ENCODE measurements around the gene ANO6.
"Not testable (repeated sequence)": the region's sequence is repeated elsewhere in the genome, so short reads cannot be mapped to it uniquely, and the experiment has no call there.

The ANO6 gene

DNA sequence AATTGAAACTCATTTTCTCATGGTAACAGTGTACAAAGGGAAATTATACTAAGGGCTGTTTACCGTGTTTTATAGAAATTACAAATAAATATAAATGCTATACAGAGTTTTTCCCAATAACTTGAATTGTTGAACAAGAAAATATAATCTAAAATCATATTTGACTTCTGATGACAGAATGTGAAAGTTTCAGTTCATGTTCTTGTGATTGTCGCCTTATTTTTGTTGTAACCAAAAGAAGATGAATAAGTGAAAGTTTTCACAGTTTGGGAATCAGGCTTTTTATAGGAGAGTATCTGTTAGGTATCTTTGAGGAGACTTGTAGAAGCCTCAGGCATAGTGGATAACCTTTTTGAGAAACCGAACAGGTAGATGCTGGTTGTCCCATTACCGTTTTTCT is 28.1 kb downstream of the ANO6 start:
- no peak for DNase-seq

DNA sequence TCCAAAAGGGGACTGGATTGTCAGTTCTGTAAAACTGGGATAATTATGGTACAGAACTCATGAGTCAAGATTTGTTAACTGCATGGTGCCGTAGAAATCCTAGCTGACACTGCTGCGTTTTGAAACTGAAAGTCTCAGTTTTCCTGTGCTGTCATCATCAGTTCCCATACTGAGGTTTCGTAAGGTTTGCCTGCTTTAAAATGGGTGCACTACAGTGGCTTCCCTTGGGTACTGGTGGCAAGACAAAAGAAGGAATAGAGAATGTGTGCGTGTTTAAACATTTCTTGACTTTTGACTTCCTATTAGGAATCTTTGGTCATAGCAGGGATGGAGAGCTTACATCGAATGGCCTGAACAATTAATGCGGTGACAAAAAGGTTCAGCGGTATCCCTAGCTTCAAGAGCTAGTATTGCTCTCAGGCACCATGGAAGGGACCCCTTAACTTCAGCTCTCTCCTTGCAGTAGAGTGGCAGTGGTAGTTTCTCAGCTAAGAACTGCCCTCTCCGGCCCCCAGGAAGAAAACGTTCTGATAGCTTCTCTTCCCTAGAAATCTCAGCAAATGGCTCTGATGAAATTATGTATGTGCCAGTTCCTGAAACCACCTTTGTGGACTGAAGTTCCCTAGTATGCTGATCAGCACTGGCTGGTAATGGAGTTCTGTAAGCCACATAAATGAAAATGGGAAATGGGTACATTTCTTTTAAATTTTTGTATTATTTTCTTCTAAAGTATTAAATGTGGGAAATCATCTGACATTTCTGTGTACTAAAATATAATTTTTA is 28.9 kb downstream of the ANO6 start:
- no peak for DNase-seq

DNA sequence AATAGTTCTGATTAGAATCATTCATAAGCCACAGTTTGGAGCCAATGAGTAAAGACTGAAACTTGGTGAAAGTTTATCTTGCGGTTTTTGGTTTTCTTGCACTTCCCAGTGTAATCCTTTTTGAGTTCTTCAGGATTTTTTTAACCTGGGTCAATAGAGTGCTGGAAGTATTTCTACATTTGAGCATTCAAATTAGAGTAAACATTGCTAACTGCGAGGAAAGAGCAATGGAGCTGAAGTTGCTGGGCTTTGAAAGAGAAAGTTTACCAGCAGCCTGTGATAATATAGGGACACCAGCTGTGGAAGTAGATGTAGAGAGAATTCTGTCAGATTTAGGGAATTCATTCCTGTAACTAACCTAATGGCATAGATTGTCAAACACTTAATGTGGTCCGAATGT is 30.3 kb downstream of the ANO6 start:
- no peak for DNase-seq

DNA sequence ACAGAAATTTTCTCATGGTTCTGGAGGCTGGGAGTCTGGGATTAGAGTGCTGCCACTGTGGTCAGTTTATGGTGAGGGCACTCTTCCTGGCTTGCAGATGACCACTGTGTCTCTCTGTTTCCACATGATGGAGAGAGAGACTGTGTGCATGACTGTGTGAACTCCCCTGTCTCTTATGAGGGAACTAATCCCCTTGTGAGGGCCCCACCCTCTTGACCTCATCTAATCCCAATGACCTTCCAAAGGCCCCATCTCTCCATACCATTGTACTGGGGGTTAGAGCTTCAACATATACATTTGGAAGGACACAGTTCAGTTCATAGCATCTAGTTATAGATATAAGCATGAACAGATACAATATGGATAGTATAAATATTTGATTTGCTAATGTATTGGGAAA is 31.7 kb downstream of the ANO6 start:
- no peak for DNase-seq

DNA sequence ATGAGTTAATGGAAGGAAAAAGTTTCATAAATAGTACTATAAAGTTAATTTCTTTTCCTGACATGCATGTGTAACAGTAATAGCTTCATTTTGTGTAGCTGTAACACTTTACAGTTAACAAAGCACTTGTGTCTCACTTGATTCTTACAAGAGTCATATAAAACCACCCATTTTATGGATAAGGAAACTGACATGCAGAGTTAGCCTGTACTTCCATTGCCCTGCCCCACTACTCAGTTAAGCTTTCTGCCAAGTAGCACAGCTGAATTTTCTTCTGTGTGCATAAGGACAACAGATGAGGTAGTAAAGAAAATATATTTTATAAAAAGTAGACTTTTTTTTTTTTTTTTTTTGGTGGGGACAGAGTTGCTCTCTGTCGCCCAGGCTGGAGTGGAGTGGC is 32.2 kb downstream of the ANO6 start:
- DNase-seq = no peak

DNA sequence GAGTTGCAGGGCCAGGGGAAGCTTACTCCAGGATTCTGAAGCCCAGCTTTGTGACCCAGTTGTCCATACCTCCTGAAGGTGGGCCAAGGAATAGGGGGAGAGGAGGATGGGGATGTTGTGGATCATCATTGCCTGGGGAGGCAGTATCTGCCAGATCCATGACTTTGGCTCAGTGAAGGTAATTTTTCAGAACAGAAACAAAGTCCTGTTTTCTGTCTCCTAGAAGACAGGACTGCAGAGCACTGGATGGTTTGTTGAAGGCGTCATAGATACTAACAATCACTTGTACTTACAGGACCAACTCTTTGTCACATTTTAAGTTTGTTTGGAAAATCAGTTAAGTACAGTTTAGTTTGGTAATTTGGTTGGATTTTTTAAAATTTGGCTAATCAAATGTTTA is 38.4 kb downstream of the ANO6 start:
- DNase-seq = no peak

DNA sequence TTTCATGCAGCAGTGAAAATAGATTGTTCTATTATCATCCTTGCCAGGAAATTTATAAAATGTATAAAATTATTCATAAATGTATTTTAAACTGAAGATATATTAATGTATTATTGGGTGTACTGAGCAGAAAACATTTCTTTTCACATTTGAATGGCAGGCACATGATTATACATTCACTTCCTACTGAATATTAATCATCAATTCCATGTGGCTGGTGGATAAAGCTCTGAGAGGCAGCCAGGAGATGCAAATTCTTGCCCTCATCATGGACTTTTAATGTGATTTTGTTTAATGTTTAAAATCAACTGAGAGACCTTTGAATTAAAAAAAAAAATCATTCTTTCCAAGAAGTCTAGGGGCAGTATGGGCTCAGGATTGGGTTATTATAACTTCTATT is 40.8 kb downstream of the ANO6 start:
- DNase-seq = no peak

DNA sequence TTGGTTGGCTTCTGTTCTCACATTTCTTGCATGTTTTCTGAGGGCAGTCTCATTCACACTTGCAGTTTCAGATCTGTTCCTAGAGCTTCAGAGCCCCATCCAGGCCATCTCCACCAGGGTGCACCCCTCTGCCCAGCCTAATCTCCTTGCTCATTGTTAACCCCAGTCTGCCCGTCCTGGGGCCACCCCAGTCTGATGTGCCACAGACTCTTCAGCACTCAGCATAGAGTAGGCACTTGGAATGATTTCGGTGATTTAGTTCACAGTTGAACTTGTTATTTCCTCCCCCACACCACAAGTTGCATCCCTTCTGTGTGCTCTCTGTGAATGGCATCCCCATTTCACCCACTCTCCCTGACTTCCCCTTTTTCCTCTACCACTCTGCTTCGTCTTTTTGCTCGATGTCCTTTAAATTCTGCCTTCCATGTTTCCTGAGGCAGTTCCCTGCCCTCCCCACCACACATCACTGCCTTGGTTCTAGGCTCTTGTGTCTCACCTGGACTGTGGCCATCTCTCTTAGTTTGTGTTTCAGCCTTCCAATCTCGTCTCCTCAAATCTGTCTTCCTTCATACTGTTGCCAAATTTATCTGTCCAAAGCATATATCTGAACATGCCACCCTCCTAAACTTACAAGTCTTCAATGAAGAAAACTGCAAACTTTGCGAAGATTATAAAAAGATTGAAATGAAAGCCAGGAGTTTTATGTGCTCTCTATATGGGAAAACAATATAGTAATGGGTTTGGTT is 41.5 kb downstream of the ANO6 start:
- DNase-seq = no peak

DNA sequence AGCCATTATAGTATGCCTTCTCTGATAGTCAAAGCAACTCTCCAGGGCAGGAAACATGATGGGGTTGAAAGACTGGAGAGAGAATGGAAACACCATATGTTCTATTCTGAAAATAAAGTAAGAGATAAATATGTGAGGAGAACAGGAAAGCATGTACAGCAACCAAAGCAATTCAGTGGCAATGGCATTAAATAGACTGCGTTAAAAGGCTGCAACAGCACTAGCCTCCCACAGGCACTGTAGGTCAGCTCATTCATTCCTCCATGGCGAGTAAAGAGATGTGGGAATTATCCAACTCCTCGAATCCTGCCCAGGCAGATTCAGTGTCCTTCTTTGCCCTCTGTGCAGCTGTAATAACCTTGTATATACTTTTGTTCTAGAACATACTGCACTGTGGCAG is 43.8 kb downstream of the ANO6 start:
- DNase-seq = no peak

DNA sequence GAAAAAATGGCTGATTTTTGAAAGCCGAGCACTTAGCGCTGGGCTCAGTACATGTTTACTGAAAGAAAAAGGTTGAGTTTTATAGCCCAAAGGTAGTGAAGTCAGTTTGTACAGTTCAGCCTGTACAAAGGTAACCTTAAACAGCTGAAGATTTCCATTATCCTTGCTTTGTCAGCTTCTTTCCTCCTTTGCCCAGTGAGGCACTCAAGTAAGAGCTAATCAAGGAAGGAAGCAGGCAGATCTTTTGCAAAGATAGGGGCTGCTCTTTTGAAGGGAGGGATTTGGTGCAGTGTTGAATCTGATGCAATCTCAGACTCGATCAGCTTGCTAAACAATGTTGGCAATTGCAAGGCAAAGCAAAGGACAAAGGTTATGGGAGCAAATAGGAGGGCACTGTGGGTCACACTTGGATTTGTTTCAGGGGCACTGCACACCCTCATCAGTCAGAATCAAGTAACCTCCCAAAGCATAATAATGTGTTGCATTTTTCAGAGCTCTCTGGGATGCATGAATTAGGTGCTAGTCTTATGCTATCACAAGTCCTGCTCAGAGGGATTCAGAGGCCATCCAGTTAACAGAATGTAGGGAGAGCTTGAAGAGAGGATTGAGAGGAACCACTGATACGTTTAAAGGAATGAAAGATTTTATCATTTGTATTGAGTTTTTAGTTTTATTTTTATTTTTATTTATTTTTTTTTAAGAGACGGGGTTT is 44.4 kb downstream of the ANO6 start:
- no peak for DNase-seq

DNA sequence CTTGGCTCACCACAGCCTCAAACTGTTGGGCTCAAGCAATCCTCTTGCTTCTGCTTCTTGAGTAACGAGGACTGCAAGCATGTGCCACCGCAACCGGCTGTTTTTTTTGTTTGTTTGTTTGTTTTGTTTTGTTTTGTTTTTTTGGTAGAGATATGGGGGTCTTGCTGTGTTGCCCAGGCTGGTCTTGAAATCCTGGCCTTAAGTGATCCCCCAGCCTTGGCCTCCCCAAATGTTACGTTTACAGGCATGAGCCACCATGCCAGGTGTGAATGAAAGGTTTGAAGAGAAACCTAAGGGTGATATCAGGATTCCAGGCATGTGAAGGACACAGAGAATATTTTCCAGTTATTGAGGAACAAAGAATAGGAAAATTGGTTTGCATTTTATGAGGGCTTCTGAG is 45.0 kb downstream of the ANO6 start:
- no peak for DNase-seq

DNA sequence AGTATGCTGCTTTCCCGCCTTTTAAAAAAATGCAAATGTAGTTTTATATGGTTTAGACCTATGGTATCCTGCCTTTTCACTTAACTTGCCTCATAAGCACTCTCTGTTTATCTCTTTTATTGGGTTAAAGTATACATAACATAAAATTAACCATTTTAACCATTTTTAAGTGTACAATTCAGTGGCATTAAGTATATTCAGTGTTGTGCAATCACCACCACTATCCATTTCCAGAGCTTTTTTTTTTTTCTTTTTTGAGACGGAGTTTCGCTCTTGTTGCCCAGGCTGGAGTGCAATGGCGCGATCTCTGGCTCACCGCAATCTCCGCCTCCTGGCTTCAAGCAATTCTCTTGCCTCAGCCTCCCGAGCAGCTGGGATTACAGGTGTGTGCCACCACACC is 46.3 kb downstream of the ANO6 start:
- DNase-seq = not testable (repeated sequence)

DNA sequence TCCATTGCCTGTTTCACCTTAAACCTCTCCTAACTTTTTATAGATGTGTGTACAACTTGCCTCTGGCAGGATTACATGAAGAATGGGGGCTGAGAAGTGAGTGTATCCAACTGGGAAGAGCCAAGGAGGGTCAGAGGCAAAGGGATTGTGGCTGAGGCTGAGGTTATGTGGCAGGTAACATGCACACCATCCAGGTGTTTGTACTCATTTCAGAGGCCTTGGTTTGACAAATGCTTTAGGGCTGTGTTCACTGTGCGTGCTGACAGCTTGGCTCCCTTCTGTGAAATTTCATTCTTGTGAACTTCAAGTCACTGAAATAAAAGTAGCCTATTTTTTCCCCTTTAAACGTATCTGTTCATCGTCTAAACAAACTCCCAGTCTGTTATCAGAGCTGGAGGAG is 47.7 kb downstream of the ANO6 start:
- no peak for DNase-seq

DNA sequence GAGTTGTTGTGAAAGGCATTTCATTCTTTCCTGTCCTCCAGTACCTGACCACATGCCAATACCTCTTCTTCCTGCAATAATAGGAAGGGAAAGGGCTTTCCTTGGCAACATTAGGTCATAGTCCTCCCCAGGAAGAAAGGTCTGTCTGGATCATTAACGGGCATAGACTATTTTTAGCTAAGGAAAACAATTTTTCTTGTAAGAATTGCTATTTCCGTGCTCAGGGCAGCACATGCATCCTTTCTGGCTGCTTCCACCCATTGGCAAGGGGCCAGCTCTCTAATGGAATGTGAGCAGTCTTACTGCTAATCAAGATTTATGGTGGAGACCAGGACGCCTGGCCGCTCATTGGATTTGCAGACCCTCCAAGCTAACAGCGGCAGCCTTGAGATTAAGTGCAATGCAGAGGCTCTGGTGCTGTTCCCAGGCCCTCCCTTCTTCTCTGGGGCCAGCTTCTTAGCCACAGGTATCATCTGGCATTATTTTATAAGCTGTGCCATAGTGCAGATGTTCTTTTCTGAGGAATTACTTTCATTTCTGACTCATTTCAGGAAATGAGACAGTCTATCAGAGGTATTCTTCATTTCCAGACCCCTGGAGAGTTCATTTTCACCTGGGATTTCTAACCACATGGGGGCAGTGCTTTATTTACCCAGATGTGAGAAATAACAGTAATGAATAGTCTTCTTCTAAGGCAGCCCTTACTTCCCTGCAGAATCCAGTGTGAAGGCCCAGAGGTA is 52.9 kb downstream of the ANO6 start:
- peak; percentile 22 for DNase-seq

DNA sequence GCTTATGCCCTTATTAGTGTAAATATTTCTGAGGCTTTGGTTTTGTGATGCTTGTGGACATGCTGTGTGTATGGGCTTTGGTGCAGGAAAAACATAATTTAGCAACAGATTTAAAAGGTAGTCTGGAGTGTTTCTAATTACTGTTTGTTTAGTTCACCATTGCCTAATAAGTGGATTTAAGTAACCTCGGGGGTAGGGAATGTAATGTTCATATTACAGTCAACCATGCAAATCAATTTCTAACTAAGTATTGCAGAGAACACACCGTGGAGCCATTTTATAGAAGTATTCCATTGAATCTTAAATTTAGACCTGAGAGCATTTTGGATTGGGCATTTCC is 53.5 kb downstream of the ANO6 start:
- DNase-seq = no peak

DNA sequence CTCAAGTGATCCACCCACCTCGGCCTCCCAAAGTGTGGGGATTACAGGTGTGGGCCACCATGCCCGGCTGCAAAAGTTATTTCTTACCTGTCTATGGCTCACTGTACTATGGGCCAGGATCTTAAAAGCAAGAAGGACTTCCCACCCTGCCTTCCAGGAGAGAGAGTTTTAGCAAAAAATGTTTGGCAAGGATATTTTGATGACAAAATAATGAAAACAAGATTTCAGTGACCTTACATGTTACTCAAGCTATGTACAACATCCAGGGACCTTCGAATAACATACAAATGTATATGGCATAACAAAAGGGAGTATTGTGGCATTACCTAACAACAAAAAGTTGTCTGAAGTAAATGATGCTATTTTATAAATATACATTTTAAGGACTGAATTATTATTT is 55.1 kb downstream of the ANO6 start:
- DNase-seq = no peak

DNA sequence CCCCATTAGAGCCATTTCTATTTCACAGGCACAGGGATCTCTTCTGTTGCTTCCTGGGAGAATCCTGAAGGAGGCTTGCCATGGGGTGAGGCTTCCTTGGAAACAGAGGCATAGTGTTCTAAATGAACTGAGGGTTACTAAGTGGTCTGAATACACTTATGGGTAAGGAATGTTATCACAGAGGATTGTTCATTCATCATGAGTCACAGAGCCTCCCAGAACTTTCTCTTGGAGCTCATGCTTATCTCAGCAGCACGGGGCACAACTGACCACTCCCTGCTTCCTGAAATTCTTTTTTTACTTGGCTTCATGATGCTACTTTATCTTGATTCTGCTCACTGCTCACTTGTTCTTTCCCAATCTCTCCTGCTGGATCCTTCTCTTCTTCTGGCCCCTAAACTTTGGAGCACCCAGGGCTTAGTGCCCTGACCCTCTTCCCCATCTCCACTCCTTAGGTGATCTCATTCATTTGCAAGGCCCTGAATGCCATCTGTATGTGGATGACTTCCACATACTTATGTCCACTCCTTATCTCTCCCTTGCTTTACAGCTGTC is 57.9 kb downstream of the ANO6 start:
- no peak for DNase-seq

DNA sequence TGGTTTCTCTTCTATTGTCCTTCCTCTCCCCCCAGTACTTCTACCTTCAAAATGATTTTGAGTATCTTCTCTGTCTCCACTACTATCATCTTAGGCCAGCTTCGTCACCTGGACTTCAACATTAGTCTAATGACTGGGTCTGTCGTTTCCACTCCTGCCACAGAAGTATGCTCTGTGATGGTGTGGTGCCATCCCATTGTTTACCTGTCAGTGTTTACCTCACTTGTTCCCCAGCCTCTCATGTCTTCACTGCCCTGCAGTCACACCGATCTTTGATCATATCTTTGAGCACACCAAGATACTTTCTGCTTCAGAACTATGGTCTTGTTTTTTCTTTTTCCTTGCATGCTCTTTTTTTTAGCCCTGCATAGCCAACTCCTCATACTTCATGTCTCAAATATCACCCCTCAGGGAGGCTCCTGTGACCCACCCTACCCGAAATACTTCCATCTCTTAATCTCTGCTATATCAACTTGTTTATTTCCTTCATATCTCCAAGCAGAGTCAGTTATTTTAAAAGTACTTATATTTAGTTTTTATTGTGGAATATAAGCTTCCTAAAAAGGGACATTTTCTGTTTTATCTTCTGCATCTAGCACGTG is 60.4 kb downstream of the ANO6 start:
- no peak for DNase-seq

DNA sequence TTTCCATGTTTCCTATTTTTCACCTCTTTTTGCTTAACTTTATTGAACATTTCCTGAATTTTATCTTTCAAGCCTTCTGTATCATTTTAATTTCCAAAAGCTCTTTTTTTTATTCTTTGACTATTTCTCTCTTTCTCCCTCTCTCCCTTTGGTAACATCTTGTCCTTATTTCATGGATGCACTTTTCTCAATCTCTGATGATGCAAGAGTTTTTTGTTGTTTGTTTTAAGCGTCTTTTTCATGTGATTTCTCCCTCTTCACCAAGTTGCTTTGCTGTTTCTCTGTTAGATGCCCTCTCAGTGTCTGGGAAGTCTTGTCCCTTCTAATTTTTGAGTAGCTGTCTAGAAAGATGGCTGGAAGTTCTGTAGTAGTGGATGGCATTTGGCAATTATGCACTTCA is 62.6 kb downstream of the ANO6 start:
- no peak for DNase-seq

DNA sequence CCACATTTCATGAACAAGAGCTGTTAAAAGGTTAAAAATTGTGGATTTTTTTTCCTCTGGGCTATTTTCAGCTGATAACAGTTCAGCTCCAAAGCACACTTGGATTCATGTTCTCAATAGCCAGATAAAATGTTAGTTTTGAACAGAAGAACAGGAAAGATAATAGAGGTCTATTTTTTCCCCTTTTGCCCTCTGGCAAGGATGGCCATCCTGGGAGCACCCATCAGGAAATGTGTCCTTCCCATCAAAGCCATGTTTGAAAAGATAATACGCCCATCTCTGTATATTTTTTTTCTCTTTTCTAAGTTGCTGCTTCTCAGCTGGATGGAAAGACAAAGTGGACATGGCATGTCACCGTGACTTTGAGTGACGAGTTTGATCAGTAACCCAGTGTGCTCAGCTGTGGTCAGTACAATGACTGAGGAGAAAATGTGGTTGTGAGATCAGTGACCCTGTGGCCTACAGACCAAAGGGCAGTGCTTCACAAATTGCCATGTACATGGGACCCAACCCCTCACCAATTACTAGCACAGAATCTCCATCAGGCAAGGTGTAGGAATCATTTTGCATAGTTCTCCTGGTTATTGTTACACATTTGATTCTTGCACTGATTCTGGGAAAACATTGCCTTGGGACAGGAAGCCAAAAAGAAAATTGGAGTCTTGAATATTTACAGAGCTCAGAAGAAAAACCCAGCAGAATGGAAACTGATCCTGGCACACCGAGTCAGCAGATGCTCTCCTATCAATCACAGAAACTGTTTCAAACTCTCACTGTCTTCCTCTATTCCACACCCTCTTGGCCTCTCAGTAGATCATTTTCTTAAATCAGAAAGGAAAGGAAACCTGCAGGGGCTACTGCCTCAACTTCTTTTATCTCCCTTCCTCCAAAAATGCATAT is 64.3 kb downstream of the ANO6 start:
- DNase-seq = no peak

DNA sequence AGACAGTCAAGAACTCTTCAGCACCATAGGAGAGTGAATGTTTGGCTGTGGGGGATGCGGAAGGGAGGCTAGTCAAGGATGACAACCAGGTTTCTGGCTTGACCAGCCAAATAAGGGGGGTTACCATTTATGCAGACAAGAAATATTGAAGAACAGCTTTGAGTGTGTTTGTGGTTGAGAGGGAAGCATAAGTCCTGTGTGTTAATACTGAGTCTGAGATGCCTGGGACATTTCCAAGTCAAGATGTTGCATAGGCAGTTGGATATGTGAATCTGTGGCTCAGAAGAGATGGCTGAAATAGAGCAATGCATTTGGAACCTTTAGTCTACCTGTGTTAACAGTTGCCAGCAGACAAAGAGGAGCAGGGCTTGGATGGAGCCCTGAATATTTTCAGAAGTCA is 66.1 kb downstream of the ANO6 start:
- no peak for DNase-seq

DNA sequence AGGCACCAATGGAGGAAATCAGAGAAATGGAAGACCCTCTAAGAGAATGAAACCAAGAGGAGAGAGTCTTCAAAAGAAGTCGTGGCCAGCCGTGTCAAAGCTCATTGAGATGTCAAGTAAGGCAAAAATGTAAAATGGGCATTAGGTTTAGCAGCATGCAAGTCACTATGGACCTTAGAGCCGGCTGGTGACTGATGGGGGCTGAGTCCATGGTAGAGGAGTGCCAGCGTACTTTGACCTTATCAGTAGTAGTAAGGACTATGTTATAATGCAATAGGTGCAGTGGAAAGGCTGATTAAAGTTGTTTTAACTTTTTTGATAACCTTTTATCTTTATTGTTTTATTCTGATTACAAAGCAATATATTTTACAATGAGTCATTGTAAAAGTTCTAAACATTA is 66.5 kb downstream of the ANO6 start:
- DNase-seq = no peak

Data from SHP77 treated with DMSO at 0.1 percent for 48 hours (cell line).